ENCODE measurements around the gene FAM234A.
"Not testable (repeated sequence)": the region's sequence is repeated elsewhere in the genome, so short reads cannot be mapped to it uniquely, and the experiment has no call there.

FAM234A gene

GRCh38 chr16:234468-235305, at the start of gene FAM234A:
Gene FAM234A, plus strand, starts transcription at chr16:234821. Its CDS starts 19,593 bp downstream, at chr16:254414.
- peak; percentile 95 to 96 for DNase-seq

- DNase-seq: no peak
Measured at GRCh38 chr16:185213-185612, 49.4 kb upstream of the FAM234A start.

- no peak for DNase-seq
Measured at GRCh38 chr16:185691-186090, 48.9 kb upstream of the FAM234A start.

- no peak for DNase-seq
Measured at GRCh38 chr16:187330-187729, 47.3 kb upstream of the FAM234A start.

GRCh38 chr16:188674-189073, 45.9 kb upstream of the FAM234A start:
- no peak for DNase-seq

- DNase-seq: no peak
Measured at GRCh38 chr16:189604-190186, 44.9 kb upstream of the FAM234A start.

- no peak for DNase-seq
Measured at GRCh38 chr16:191831-192230, 42.8 kb upstream of the FAM234A start.

- DNase-seq: no peak
Measured at GRCh38 chr16:192686-193085, 41.9 kb upstream of the FAM234A start.

- DNase-seq: no peak
Measured at GRCh38 chr16:193441-193840, 41.2 kb upstream of the FAM234A start.

GRCh38 chr16:194516-194915, 40.1 kb upstream of the FAM234A start:
- DNase-seq: no peak

GRCh38 chr16:200388-200787, 34.2 kb upstream of the FAM234A start:
- no peak for DNase-seq

- no peak for DNase-seq
Measured at GRCh38 chr16:203246-203645, 31.4 kb upstream of the FAM234A start.

- DNase-seq: not testable (repeated sequence)
Measured at GRCh38 chr16:204046-204445, 30.6 kb upstream of the FAM234A start.

GRCh38 chr16:209359-209758, 25.3 kb upstream of the FAM234A start:
- DNase-seq: not testable (repeated sequence)

- DNase-seq: not testable (repeated sequence)
Measured at GRCh38 chr16:211631-212180, 22.9 kb upstream of the FAM234A start.

- DNase-seq: no peak
Measured at GRCh38 chr16:212999-213398, 21.6 kb upstream of the FAM234A start.

GRCh38 chr16:220021-220420, 14.6 kb upstream of the FAM234A start:
- DNase-seq: no peak

GRCh38 chr16:228151-228851, 6.3 kb upstream of the FAM234A start:
- DNase-seq: peak in 1 of 2 donors; percentile 6

- peak; percentile 79 to 83 for DNase-seq
Measured at GRCh38 chr16:228852-229730, 5.5 kb upstream of the FAM234A start, which contains the start of gene LUC7L. Gene LUC7L, minus strand, starts transcription at chr16:229449. Its CDS starts 110 bp downstream, at chr16:229339.

GRCh38 chr16:229731-230281, 4.8 kb upstream of the FAM234A start:
- no peak for DNase-seq

GRCh38 chr16:230351-230750, 4.3 kb upstream of the FAM234A start:
- not testable (repeated sequence) for DNase-seq

- DNase-seq: no peak
Measured at GRCh38 chr16:230949-231348, 3.7 kb upstream of the FAM234A start.

Measured in stimulated activated CD4-positive, alpha-beta T cell treated with anti-CD3 and anti-CD28 coated beads, Interleukin-2, amount 100 ng/mL, for 48 hours (primary cell).